ENCODE measurements around the gene MRPS2. TPM values are rescaled to one million over a fixed set of nuclear protein-coding genes. Genes with fewer than 3 reads are reported as not detected.
A peak's percentile ranks its signal among the peaks of the same experiment; 100 is the strongest.

Gene MRPS2
- total and polyA plus RNA-seq, 5 donors from 2014 or later, result 18.1 to 56.7 (median 51.5) TPM

DNA sequence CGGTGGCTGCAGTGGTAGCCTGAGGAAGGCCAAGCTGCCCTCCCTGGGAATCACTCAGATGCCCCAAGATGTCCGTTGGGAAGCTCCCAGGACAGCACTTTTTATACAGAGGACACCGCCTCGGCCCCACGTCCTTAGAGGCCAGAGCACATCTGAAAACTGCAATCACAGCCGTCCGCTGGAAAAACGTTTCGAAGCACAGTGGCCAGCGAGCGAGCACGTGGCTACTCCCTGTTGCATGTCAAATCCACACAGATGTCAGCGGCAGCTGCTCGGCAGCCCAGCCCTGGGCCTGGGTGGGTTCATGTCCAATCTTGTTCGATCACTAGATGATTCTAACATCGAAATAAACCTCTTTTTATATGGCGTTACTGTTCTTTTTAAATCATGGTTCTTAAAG, 12.0 kb upstream of the MRPS2 start:
- Histone ChIP-seq H3K4me1 (ENCODE audit: control insufficient read depth, insufficient read depth, low read length, poor library complexity, severe bottlenecking) (no peaks in the 10 kb centered on the region), H3K36me3 (ENCODE audit: control insufficient read depth, insufficient read depth, low read length) (no peaks in the 10 kb centered on the region), H3K9me3 (ENCODE audit: control insufficient read depth in 2 of 2, low read length in 2 of 2) (no peaks in the 10 kb centered on the region), H3K27ac (ENCODE audit: insufficient read depth, low read length, poor library complexity, severe bottlenecking) (no peak overlapping the region), H3K27me3 (ENCODE audit: control insufficient read depth, insufficient read depth, low read length) (no peaks in the 10 kb centered on the region), H3K4me3 (ENCODE audit: low read depth, low read length) (no peak overlapping the region)
- no peak for ATAC-seq (ENCODE audit: low read depth in 2 of 2)
- H3K9me3 Mint-ChIP-seq, result no peaks in the 10 kb centered on the region
- no peak for DNase-seq
- no peak overlapping the region for H3K27ac Mint-ChIP-seq
- no peak overlapping the region for H3K4me3 Mint-ChIP-seq
- no peaks in the 10 kb centered on the region for H3K4me1 Mint-ChIP-seq
- H3K27me3 Mint-ChIP-seq, result no peaks in the 10 kb centered on the region
- H3K36me3 Mint-ChIP-seq, result no peaks in the 10 kb centered on the region

DNA sequence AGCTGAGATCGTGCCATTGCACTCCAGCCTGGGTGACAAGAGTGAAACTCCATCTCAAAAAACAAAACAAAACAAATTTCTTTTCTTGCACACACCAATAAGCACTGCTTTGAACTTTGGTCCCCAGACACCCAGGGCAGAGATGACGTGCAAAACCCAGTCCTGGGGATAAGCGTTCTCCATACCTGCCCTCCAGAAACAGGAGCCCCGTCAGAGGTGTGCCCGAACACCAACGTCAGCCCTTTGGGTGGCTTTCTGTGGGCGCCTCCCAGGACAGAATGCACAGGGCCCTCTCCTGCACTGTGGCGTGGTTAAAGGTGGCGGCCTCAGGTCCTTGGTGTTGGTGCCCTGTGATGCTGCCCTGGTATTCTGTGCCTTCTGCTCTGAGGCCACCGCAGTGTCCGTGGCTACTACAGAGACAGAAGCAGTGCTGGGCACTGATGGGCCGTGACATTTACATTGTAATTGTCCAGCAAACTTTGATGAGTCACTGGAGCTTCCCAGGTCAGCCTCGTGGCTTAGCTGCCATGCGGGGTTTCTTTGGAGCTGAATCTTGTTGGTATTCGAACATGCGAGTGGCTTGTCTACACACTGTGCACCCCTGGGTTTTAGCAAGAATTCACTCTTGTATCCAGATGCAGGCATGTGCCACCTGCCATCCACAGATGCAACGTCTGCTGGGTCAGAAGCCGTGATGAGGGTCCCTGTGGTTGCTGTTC, 11.1 kb upstream of the MRPS2 start:
- no peak overlapping the region for H3K27ac ChIP-seq (ENCODE audit: insufficient read depth, low read length, poor library complexity, severe bottlenecking)
- no peaks in the 10 kb centered on the region for H3K27me3 ChIP-seq (ENCODE audit: control insufficient read depth, insufficient read depth, low read length)
- no peaks in the 10 kb centered on the region for H3K9me3 ChIP-seq (ENCODE audit: control insufficient read depth in 2 of 2, low read length in 2 of 2)
- H3K36me3 ChIP-seq (ENCODE audit: control insufficient read depth, insufficient read depth, low read length), result no peaks in the 10 kb centered on the region
- no peak for ATAC-seq (ENCODE audit: low read depth in 2 of 2)
- no peak overlapping the region for H3K4me3 Mint-ChIP-seq
- no peak overlapping the region for H3K4me3 ChIP-seq (ENCODE audit: low read depth, low read length)
- H3K36me3 Mint-ChIP-seq, result no peaks in the 10 kb centered on the region
- H3K9me3 Mint-ChIP-seq, result no peaks in the 10 kb centered on the region
- no peaks in the 10 kb centered on the region for H3K4me1 Mint-ChIP-seq
- no peaks in the 10 kb centered on the region for H3K27me3 Mint-ChIP-seq
- no peaks in the 10 kb centered on the region for H3K4me1 ChIP-seq (ENCODE audit: control insufficient read depth, insufficient read depth, low read length, poor library complexity, severe bottlenecking)
- no peak for DNase-seq
- no peak overlapping the region for H3K27ac Mint-ChIP-seq

DNA sequence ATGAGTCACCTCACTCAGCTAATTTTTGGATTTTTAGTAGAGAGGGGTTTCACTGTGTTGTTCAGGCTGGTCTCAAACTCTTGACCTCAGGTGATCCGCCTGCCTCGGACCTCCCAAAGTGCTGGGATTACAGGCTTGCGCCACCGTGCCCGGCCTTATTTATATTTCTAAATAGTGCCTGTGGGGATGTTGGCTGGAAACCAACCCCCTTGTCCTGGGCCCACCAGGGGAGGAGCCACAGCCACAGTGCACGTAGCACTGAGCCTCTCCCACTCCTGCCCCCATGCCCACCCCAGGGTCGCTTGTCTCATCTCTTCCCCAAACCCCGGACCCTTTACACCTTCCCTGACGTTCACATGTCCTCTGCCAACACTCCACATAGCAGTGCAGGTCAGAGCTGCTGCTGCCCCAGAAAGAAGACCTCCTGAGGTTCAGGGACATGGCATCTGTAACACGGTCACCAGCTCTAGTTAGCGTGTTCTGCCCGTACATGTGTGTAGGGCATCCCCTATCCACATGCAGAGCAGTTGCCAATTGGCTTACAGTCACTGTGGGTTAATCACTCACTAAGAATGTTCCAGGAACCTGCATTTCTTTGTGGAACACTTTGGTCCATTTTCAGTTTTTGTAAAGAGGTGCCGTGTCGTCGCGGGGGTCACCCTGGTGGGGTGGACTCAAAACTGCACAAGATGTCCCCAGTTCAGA, 10.2 kb upstream of the MRPS2 start:
- no peak for DNase-seq
- H3K9me3 ChIP-seq (ENCODE audit: control insufficient read depth in 2 of 2, low read length in 2 of 2), result no peaks in the 10 kb centered on the region
- no peak overlapping the region for H3K4me3 Mint-ChIP-seq
- no peak overlapping the region for H3K4me3 ChIP-seq (ENCODE audit: low read depth, low read length)
- H3K9me3 Mint-ChIP-seq, result no peaks in the 10 kb centered on the region
- H3K4me1 Mint-ChIP-seq, result peaks cover 0 to 2% (median 0%) of the 10 kb centered on the region in 4 donors
- H3K4me1 ChIP-seq (ENCODE audit: control insufficient read depth, insufficient read depth, low read length, poor library complexity, severe bottlenecking), result no peaks in the 10 kb centered on the region
- H3K36me3 Mint-ChIP-seq, result no peaks in the 10 kb centered on the region
- no peaks in the 10 kb centered on the region for H3K27me3 ChIP-seq (ENCODE audit: control insufficient read depth, insufficient read depth, low read length)
- no peak for ATAC-seq (ENCODE audit: low read depth in 2 of 2)
- H3K27ac ChIP-seq (ENCODE audit: insufficient read depth, low read length, poor library complexity, severe bottlenecking), result no peak overlapping the region
- no peaks in the 10 kb centered on the region for H3K36me3 ChIP-seq (ENCODE audit: control insufficient read depth, insufficient read depth, low read length)
- peaks cover 5% of the 10 kb centered on the region for H3K27me3 Mint-ChIP-seq
- H3K27ac Mint-ChIP-seq, result no peak overlapping the region

DNA sequence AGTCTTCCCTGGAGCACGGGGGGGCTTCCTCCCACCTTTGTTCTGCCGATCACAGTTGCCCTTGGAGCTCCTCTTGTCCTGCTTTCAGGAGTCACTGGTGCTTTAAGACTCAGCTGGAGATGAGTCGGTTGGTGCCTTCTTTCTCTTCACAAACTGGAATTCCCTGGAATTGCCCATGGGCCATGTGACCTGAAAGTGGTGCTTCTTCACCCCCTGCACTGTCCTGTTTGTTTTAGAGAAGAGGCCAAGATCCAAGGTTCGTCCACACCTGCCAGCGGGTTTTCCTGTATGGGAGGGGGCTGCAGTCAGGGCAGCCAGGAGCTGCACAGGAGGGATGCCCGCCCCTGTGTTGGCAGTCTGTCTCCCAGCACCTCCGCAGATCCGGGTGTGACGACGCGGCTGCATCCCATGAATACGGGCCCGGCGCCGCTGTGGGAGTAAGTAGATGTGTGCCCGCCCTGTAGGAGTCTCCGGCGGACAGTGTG, 9.5 kb upstream of the MRPS2 start:
- H3K27me3 ChIP-seq (ENCODE audit: control insufficient read depth, insufficient read depth, low read length), result no peaks in the 10 kb centered on the region
- H3K36me3 Mint-ChIP-seq, result no peaks in the 10 kb centered on the region
- H3K27ac Mint-ChIP-seq, result no peak overlapping the region
- DNase-seq (no peak), ATAC-seq (ENCODE audit: low read depth in 2 of 2) (no peak)
- no peaks in the 10 kb centered on the region for H3K9me3 Mint-ChIP-seq
- H3K4me3 Mint-ChIP-seq, result no peak overlapping the region
- H3K4me3 ChIP-seq (ENCODE audit: low read depth, low read length), result no peak overlapping the region
- H3K27me3 Mint-ChIP-seq, result peaks cover 7% of the 10 kb centered on the region
- no peaks in the 10 kb centered on the region for H3K9me3 ChIP-seq (ENCODE audit: control insufficient read depth in 2 of 2, low read length in 2 of 2)
- H3K36me3 ChIP-seq (ENCODE audit: control insufficient read depth, insufficient read depth, low read length), result no peaks in the 10 kb centered on the region
- H3K4me1 Mint-ChIP-seq, result peaks cover 0 to 2% (median 0%) of the 10 kb centered on the region in 4 donors
- no peaks in the 10 kb centered on the region for H3K4me1 ChIP-seq (ENCODE audit: control insufficient read depth, insufficient read depth, low read length, poor library complexity, severe bottlenecking)
- H3K27ac ChIP-seq (ENCODE audit: insufficient read depth, low read length, poor library complexity, severe bottlenecking), result no peak overlapping the region

DNA sequence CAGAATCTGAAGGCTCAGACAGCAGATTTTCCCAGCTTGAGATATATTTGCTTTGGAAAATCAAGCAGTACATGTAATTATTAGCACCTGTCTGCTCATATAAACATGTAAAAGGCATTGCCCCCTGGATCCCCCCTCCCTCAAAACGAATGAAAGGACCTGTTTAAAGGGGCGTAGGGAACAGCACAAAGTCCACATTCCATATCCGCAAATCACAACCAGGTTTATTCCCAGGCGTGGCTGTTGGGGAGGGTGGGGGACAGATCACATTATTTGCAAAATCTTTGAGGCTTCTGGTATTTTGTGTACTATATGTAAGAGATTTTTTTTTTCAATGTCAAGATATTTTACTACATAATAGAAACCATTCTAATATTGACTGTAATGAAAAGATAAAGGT, 8.7 kb upstream of the MRPS2 start:
- Mint-ChIP-seq H3K4me1 (peaks cover 0 to 2% (median 0%) of the 10 kb centered on the region in 4 donors), H3K27ac (no peak overlapping the region), H3K4me3 (no peak overlapping the region), H3K9me3 (no peaks in the 10 kb centered on the region), H3K27me3 (peaks cover 7% of the 10 kb centered on the region), H3K36me3 (no peaks in the 10 kb centered on the region)
- Histone ChIP-seq H3K4me1 (ENCODE audit: control insufficient read depth, insufficient read depth, low read length, poor library complexity, severe bottlenecking) (no peaks in the 10 kb centered on the region), H3K9me3 (ENCODE audit: control insufficient read depth in 2 of 2, low read length in 2 of 2) (no peaks in the 10 kb centered on the region), H3K27ac (ENCODE audit: insufficient read depth, low read length, poor library complexity, severe bottlenecking) (no peak overlapping the region), H3K27me3 (ENCODE audit: control insufficient read depth, insufficient read depth, low read length) (no peaks in the 10 kb centered on the region), H3K4me3 (ENCODE audit: low read depth, low read length) (no peak overlapping the region), H3K36me3 (ENCODE audit: control insufficient read depth, insufficient read depth, low read length) (no peaks in the 10 kb centered on the region)
- ATAC-seq (ENCODE audit: low read depth in 2 of 2), result no peak
- DNase-seq, result no peak

DNA sequence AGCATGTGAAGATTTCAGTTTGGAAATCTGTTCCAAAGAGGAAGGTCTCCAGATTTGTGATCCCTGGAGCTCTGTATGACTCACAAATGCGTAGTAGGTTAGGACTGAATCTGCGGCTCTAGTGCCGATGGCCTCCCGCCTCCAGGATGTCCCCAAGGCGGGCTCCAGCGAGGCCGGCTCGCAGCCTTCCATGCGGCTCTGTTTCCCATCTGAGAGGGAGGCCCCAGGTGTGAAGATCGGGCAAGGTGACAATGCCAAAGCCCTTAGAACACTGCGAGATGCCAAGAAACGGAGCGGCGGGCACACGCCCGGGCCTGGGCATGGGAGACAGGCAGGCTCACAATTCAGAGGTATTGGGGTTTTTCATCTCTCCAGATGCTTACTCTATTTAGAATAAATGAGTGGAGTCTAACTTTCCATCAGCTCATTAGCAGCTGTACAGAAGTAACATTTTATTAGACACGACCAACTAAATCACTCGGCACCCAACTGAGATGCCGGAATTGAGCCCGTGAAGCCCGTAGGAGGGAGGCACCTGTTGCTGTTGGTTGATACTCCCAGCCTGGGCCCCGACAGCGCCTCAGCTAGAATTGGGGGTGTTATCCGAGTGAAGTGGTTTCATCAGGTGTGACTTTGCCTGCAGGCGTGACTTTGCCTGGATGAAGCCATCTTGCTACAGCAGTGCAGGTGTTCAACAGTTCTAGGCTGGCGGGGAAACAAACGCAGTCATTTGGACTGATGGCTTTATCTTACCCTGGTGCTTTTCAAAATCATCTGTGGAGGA, 7.4 kb upstream of the MRPS2 start:
- ATAC-seq (ENCODE audit: low read depth in 2 of 2) (no peak), DNase-seq (no peak)
- H3K4me1 ChIP-seq (ENCODE audit: control insufficient read depth, insufficient read depth, low read length, poor library complexity, severe bottlenecking), result no peaks in the 10 kb centered on the region
- H3K36me3 Mint-ChIP-seq, result no peaks in the 10 kb centered on the region
- H3K36me3 ChIP-seq (ENCODE audit: control insufficient read depth, insufficient read depth, low read length), result no peaks in the 10 kb centered on the region
- peaks cover 11% of the 10 kb centered on the region for H3K27me3 Mint-ChIP-seq
- no peak overlapping the region for H3K27ac ChIP-seq (ENCODE audit: insufficient read depth, low read length, poor library complexity, severe bottlenecking)
- H3K4me3 ChIP-seq (ENCODE audit: low read depth, low read length), result no peak overlapping the region
- no peaks in the 10 kb centered on the region for H3K9me3 ChIP-seq (ENCODE audit: control insufficient read depth in 2 of 2, low read length in 2 of 2)
- H3K4me1 Mint-ChIP-seq, result peaks cover 0 to 2% (median 0%) of the 10 kb centered on the region in 4 donors
- no peak overlapping the region for H3K27ac Mint-ChIP-seq
- H3K9me3 Mint-ChIP-seq, result no peaks in the 10 kb centered on the region
- peak overlapping the region in 1 of 4 donors; percentile 43 for H3K4me3 Mint-ChIP-seq
- no peaks in the 10 kb centered on the region for H3K27me3 ChIP-seq (ENCODE audit: control insufficient read depth, insufficient read depth, low read length)

DNA sequence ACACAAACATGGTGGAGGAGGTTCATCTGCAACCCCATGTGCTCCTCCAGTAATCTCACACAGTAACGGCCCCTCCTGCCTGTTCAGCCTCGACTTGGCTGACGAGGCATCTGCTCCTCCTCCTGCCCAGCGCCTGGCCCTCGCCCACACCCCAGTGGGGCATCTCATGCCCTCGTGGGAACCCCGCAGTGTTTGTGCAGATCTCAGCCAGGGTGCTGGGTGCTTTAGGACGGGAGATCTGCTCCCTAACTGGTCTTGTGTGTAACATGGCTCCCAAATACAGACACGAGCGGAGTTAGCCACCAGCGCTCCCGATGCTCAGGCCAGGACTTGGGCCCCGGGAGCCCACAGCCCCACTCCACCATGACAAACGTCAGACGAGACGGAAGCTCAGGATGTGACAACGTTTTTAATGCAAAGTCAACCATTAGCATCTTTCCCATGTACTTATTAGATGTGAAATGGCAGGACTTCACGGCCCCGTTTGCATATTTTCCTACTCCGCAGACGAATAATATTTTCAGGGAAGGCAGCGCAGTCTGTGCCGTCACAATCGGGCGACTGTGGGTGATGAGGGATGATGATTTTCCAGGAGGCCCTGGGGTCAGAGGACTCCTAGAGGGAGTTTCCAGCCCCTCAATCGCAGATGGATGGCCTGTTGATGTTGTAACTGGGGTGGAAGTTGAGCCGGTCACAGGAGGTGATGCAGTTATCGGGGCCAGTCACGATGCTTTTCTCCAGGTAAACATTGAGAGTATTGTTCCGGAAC, 5.5 kb upstream of the MRPS2 start:
- Mint-ChIP-seq H3K4me1 (peaks cover 0 to 7% (median 1%) of the 10 kb centered on the region in 4 donors), H3K27me3 (peaks cover 11% of the 10 kb centered on the region), H3K9me3 (no peaks in the 10 kb centered on the region), H3K36me3 (no peaks in the 10 kb centered on the region), H3K4me3 (peak overlapping the region in 1 of 4 donors; percentile 63), H3K27ac (no peak overlapping the region)
- Histone ChIP-seq H3K9me3 (ENCODE audit: control insufficient read depth in 2 of 2, low read length in 2 of 2) (no peaks in the 10 kb centered on the region), H3K27ac (ENCODE audit: insufficient read depth, low read length, poor library complexity, severe bottlenecking) (no peak overlapping the region), H3K4me1 (ENCODE audit: control insufficient read depth, insufficient read depth, low read length, poor library complexity, severe bottlenecking) (peaks cover 6% of the 10 kb centered on the region), H3K36me3 (ENCODE audit: control insufficient read depth, insufficient read depth, low read length) (no peaks in the 10 kb centered on the region), H3K27me3 (ENCODE audit: control insufficient read depth, insufficient read depth, low read length) (no peaks in the 10 kb centered on the region), H3K4me3 (ENCODE audit: low read depth, low read length) (no peak overlapping the region)
- DNase-seq, result no peak
- ATAC-seq (ENCODE audit: low read depth in 2 of 2), result no peak

All from CD4-positive, CD25-positive, alpha-beta regulatory T cell (primary cell).